Stimulated activated CD8-positive, alpha-beta memory T cell treated with anti-CD3 and anti-CD28 coated beads, Interleukin-12 subunit alpha, Interleukin-12 subunit beta, amount 100 ng/mL, for 24 hours (primary cell): ENCODE data around the gene OGDHL.
"Not testable (repeated sequence)": the region's sequence is repeated elsewhere in the genome, so short reads cannot be mapped to it uniquely, and the experiment has no call there.

Experiments used
- DNase-seq: peaks from one replicate; pipeline ENCODE4 v3.0.0-alpha.2; 2020; ENCODE audit errors: extremely low read depth

OGDHL gene

GRCh38 chr10:49740346-49741107, 21.6 kb downstream of the OGDHL start:
- no peak for DNase-seq

- no peak for DNase-seq
These were observed 22.7 kb downstream of the OGDHL start for GRCh38 chr10:49739426-49739825.

- DNase-seq = no peak
These were observed 23.3 kb downstream of the OGDHL start for GRCh38 chr10:49738616-49739360.

- DNase-seq = no peak
These were observed 24.5 kb downstream of the OGDHL start for GRCh38 chr10:49737474-49738201.

- DNase-seq = no peak
These were observed 25.5 kb downstream of the OGDHL start for GRCh38 chr10:49736564-49737113.

DNA sequence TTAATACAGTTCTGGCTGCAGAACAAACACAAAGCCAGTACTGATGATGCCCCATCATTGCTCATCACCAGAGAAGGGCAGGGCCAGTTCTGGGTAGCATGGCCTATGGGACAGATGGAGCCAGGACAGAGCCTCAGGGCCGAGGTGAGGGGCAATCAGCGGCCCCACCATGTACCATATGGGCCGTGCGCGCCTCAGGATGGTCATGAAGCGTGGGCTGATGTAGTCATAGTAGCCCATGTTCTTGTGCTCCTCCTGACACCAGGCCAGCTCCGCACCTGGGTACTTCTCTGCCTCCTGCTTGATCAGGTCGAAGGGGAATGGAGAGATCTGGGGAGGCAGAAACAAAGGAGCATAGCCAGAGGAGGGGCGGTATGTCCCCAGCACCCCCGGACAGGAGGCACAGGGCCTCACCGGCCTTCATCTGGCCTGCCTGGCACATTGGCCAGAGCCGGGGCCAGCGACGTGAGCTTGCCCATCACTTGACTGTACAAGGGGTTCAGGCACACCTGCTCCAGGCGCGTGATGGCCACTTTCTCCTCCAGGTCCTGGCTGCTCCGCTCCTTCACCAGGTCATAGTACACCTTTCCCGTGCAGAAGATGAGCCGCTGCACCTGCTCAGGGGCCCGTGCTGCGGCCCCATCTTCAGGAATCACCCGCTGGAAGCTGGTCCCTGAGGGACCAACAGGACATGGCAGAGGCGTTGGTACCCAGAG, 26.1 kb downstream of the OGDHL start:
- no peak for DNase-seq

DNA sequence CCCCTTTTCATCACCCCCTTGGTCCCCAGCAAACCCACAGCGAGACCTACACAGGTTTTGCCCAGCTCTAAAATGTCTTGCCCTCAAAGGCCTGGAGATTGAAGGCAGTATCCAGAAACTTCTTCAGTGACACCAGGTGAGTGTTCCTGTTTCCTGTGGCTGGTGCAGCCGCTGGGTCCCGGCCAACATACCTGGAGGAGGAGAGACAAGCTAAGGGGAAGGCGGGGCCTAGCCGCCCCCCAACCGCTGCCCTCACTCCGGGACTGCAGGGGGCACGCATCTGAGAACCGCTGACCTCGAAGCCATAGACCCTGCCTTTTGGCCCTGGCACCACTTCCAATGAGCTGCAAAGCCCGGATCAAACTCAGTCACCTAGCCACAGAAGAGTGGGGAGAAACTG, 27.0 kb downstream of the OGDHL start:
- no peak for DNase-seq

- DNase-seq = no peak
These were observed 27.4 kb downstream of the OGDHL start for GRCh38 chr10:49734676-49735075.

DNA sequence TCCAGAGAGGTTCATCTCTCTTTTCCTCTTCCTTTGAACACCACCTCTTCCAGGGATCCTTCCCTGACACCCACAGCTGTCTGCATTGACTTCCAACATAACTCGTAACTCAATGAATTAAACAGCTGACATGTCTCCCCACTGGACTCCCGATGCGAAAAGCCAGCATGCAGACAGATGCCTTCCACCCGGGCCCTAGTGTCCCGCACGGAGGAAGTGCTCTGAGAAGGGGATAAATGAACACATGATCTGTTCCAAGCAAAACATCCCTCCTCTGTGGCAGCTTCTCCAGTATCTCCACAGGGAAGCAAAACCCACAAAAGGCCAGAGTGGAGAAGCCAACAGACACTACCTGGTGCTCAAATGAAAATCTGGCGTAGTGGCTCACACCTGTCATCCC, 28.3 kb downstream of the OGDHL start:
- DNase-seq = no peak

DNA sequence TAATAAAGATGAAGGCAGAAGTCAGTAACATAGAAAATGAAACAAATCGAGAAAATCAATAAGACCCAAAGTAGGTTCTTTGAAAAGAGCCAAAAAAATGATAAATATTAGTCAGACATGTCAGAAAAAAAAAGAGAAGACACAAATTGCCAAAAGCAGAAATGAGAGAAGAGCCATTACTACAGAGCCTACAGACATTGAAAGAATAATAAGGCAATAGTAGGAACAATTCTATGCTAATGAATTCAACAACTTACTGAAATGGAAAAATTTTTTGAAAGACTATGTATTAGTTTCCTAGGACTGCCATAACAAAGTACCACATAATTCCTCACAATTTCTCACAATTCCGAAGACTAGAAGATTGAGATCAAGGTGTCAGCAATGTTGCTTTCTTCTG, 35.5 kb downstream of the OGDHL start:
- DNase-seq = no peak

GRCh38 chr10:49715157-49715556, 47.0 kb downstream of the OGDHL start:
- DNase-seq = not testable (repeated sequence)

DNA sequence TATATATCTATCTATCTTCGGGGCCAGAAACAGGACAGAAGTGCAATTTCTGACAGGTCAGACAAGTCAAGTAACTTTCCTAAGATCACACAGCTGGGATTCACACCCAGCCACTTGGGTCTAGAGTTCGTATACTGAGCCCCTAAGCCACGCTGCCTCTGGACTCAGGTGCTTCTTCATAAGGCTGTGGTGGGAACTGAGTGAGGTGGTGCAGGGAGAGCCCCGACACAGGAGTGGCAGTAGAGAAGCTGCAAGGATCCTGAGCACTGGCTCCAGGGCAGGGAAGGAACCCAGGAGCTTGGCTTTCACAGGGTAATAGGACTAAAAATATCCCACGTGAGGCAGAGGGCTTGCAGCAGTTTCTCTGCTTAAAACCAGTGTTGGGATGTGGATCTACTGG, 48.9 kb downstream of the OGDHL start:
- no peak for DNase-seq

DNA sequence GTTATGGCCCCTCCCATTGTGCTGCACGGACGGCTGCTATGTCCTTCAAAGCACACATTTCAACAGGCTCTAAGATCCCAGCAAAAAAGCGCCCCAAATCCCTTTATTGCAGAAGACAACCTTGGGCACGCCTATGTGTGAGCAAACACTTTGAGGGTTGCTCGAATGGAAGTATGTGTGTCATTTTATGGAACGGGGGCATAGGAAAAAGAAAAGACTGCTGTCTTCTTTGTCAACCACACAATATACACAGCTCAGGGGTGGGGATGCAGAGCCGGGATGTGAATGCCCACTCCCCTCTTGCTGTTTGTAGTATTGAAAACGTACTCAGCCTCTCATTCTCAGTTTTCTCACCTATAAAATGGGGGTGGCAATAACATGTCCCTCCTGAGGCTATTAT, 50.6 kb downstream of the OGDHL start:
- DNase-seq = no peak

DNA sequence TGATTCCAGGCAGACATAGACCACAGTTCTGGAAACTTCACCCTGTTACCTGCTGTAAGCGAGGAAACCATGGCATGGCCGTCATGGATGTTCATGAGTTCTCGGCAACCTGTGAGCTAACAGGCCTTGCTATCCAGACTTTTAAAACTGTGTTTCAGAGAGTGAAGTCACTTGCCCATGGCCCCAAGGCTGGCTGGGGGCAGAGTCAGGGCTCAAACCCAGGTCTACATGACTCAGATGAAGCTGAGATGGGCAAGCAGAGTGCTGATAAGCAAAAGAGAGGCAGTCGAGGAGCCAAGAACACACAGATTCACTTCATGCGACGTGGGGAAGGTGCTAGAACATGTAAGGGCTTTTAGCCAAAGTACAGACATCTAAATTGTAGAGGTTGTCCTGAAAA, 51.2 kb downstream of the OGDHL start:
- no peak for DNase-seq

DNA sequence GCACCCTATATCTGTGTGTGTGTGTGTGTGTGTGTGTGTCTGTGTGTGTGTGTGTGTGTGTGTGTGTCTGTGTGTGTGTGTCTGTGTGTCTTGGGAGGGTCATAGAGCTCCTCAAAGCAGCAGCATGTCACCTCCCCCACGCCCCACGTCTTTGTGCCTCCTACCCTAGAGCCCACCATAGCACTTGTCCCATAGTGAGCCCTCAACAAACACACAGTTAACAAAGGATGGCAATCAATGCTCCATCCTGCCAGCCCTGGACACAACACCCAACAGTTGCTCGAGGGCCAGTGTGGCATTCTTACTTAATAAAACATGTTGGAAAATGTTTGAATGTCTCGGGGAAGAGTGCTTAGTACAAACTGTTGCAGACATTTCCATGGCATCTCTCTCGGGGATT, 52.2 kb downstream of the OGDHL start:
- no peak for DNase-seq

GRCh38 chr10:49707585-49707984, 54.5 kb downstream of the OGDHL start:
- DNase-seq = no peak

- no peak for DNase-seq
These were observed 61.1 kb downstream of the OGDHL start for GRCh38 chr10:49700997-49701396.

- DNase-seq = no peak
These were observed 61.9 kb downstream of the OGDHL start for GRCh38 chr10:49700211-49700610.

- no peak for DNase-seq
These were observed 63.4 kb downstream of the OGDHL start for GRCh38 chr10:49698679-49699078.

- no peak for DNase-seq
These were observed 65.8 kb downstream of the OGDHL start for GRCh38 chr10:49696311-49696710.

GRCh38 chr10:49694466-49694865, 67.7 kb downstream of the OGDHL start:
- DNase-seq = no peak

DNA sequence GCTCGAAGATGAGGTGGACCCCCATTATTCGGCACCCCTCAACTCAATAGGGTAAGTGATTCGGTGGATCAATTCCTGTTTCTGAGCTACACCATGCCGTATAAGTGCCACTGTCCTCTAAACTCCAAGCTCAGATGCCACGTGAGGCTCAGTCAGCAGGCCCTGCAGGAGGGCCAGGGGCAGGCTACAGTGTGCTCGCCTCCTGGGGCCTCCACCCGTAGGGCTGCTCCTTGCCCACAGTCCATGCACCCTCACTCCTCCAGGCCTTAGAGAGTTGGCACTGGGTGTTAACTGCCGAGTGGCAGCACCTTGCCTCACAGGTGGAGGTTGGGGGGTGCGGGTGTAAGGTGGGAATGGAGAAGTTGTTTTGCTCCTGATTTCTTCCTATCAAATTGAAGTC, 70.5 kb downstream of the OGDHL start:
- DNase-seq = no peak
